Neural progenitor cell (in vitro differentiated cells): ENCODE results near the gene TRAF7. TPM values are rescaled to one million over a fixed set of nuclear protein-coding genes. Genes with fewer than 3 reads are reported as not detected.

ENCODE experiments used
- DNase-seq: peaks from one replicate; pipeline ENCODE4 v3.0.0-alpha.2; 2016; ENCODE audit warnings: low spot score
- H2AFZ ChIP-seq: fragments of 200-600 bp; sonication (generic); replicated peaks from 2 replicates; pipeline ENCODE4 v1.6.1; 2016; ENCODE audit warnings: antibody characterized with exemption
- H3F3A ChIP-seq: fragments of 200-600 bp; sonication (generic); 2 replicates; pipeline ENCODE4 v1.6.1; 2016; ENCODE audit warnings: antibody characterized with exemption, low read depth
- H3K27ac ChIP-seq: fragments of 200-600 bp; sonication (generic); 2 replicates; pipeline ENCODE4 v1.5.1; 2016; ENCODE audit warnings: mild to moderate bottlenecking
- H3K27me3 ChIP-seq: fragments of 200-600 bp; sonication (generic); 2 replicates; pipeline ENCODE4 v1.6.1; 2016; ENCODE audit warnings: mild to moderate bottlenecking, moderate library complexity
- H3K36me3 ChIP-seq: fragments of 200-600 bp; sonication (generic); 2 replicates; pipeline ENCODE4 v1.5.1; 2016
- H3K4me1 ChIP-seq: fragments of 200-600 bp; sonication (generic); 2 replicates; pipeline ENCODE4 v1.6.1; 2016; ENCODE audit warnings: mixed run types
- H3K4me2 ChIP-seq: fragments of 200-600 bp; sonication (generic); 2 replicates; pipeline ENCODE4 v1.6.1; 2016
- H3K4me3 ChIP-seq: fragments of 200-600 bp; sonication (generic); 2 replicates; pipeline ENCODE4 v1.5.1; 2016
- H3K79me2 ChIP-seq: fragments of 200-600 bp; sonication (generic); 2 replicates; pipeline ENCODE4 v1.6.1; 2016; ENCODE audit warnings: low read depth
- H3K9ac ChIP-seq: fragments of 200-600 bp; sonication (generic); 2 replicates; pipeline ENCODE4 v1.6.1; 2016
- H3K9me3 ChIP-seq: fragments of 200-600 bp; sonication (generic); 2 replicates; pipeline ENCODE4 v1.5.1; 2016; ENCODE audit warnings: low read depth
- H4K20me1 ChIP-seq: fragments of 200-600 bp; sonication (generic); 2 replicates; pipeline ENCODE4 v1.6.1; 2016; ENCODE audit warnings: low read depth
- H3K27ac Mint-ChIP-seq: 3 replicates; pipeline ENCODE4 v1.8.0; 2021; ENCODE audit warnings: mixed read lengths
- H3K27me3 Mint-ChIP-seq: 2 replicates; pipeline ENCODE4 v1.8.0; 2022; ENCODE audit warnings: low read depth, mild to moderate bottlenecking, inconsistent platforms, moderate library complexity, mixed read lengths; ENCODE audit not compliant: insufficient read depth
- H3K36me3 Mint-ChIP-seq: 3 replicates; pipeline ENCODE4 v1.8.0; 2021; ENCODE audit warnings: mixed read lengths
- H3K4me1 Mint-ChIP-seq: 3 replicates; pipeline ENCODE4 v1.8.0; 2021; ENCODE audit warnings: mixed read lengths
- H3K4me3 Mint-ChIP-seq: 3 replicates; pipeline ENCODE4 v1.8.0; 2021; ENCODE audit warnings: mild to moderate bottlenecking, moderate library complexity, mixed read lengths
- H3K9me3 Mint-ChIP-seq: 3 replicates; pipeline ENCODE4 v1.8.0; 2020; ENCODE audit warnings: mixed read lengths
- CTCF ChIP-seq: fragments of 200-600 bp; sonication (generic); IDR thresholded peaks from 2 replicates; pipeline ENCODE4 v1.5.1; 2017; ENCODE audit warnings: antibody characterized with exemption, mild to moderate bottlenecking
- EZH2 ChIP-seq: fragments of 200-600 bp; sonication (generic); IDR thresholded peaks from 2 replicates; pipeline ENCODE4 v1.6.1; 2017; ENCODE audit warnings: antibody characterized with exemption, mild to moderate bottlenecking, moderate library complexity
- EZH2phosphoT487 ChIP-seq: fragments of 200-600 bp; sonication (generic); IDR thresholded peaks from 2 replicates; pipeline ENCODE4 v1.6.1; 2017; ENCODE audit warnings: antibody characterized with exemption
- total RNA-seq: library from RNA; depleted of rRNA; stranded (reverse); fragments of >200 nt; gene quantifications from 2 replicates; pipeline ENCODE4 v1.2.3, GENCODE V29; 2015; ENCODE audit warnings: low replicate concordance

The TRAF7 gene
- total RNA-seq, 1 donor from 2014 or later = 24.1 TPM

GRCh38 chr16:2183671-2184070, 28.1 kb downstream of the TRAF7 start:
- Histone ChIP-seq H3F3A (no peaks in the 10 kb centered on the region), H3K27ac (no peak overlapping the region), H3K4me3 (no peak overlapping the region), H4K20me1 (no peaks in the 10 kb centered on the region), H3K4me1 (no peaks in the 10 kb centered on the region), H3K27me3 (no peaks in the 10 kb centered on the region), H3K36me3 (no peaks in the 10 kb centered on the region), H3K9me3 (no peaks in the 10 kb centered on the region), H2AFZ (no peak overlapping the region), H3K4me2 (no peak overlapping the region), H3K9ac (no peak overlapping the region), H3K79me2 (no peaks in the 10 kb centered on the region)
- Mint-ChIP-seq H3K9me3 (no peaks in the 10 kb centered on the region), H3K27ac (no peak overlapping the region), H3K4me3 (no peak overlapping the region), H3K4me1 (peaks cover 3% of the 10 kb centered on the region), H3K27me3 (peaks cover 9% of the 10 kb centered on the region), H3K36me3 (peaks cover 2% of the 10 kb centered on the region)
- no peak for DNase-seq
- TF ChIP-seq CTCF = no peak
- TF ChIP-seq EZH2phosphoT487 = no peak
- no peak for TF ChIP-seq EZH2

DNA sequence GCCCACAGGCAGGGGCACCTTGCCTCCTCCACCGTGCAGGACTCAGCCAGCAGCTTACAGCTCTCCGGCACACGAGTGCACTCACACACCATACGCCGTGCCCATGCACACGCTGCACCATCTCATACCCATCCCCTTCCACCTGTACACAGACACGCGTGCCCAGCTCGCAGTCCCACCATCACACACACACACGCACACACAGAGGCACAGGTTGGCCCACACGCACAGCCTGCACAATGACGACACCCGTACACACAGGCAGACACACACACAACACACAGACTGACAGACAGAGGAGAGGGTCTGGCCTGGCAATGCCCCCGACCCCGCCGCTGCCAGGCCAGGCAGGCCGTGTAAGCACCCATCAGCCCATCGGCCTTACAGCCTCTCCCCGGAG, 28.8 kb downstream of the TRAF7 start:
- TF ChIP-seq EZH2phosphoT487 = no peak
- no peak for TF ChIP-seq CTCF
- TF ChIP-seq EZH2 = no peak

GRCh38 chr16:2184962-2185361, 29.4 kb downstream of the TRAF7 start:
- no peaks in the 10 kb centered on the region for H3K4me1 ChIP-seq
- no peaks in the 10 kb centered on the region for H3F3A ChIP-seq
- no peak overlapping the region for H3K4me3 ChIP-seq
- Mint-ChIP-seq H3K36me3 (peaks cover 2% of the 10 kb centered on the region), H3K27ac (no peak overlapping the region), H3K4me3 (no peak overlapping the region), H3K9me3 (no peaks in the 10 kb centered on the region), H3K4me1 (peaks cover 3% of the 10 kb centered on the region), H3K27me3 (peaks cover 9% of the 10 kb centered on the region)
- H4K20me1 ChIP-seq = no peaks in the 10 kb centered on the region
- H3K79me2 ChIP-seq = no peaks in the 10 kb centered on the region
- H3K27me3 ChIP-seq = no peaks in the 10 kb centered on the region
- H3K36me3 ChIP-seq = no peaks in the 10 kb centered on the region
- no peak for DNase-seq
- H3K9me3 ChIP-seq = no peaks in the 10 kb centered on the region
- no peak overlapping the region for H3K27ac ChIP-seq
- no peak overlapping the region for H2AFZ ChIP-seq
- H3K4me2 ChIP-seq = no peak overlapping the region
- no peak overlapping the region for H3K9ac ChIP-seq
- TF ChIP-seq CTCF (no peak), EZH2phosphoT487 (no peak), EZH2 (no peak)

More for the DNA sequence above, 28.8 kb downstream of the TRAF7 start:
- H3K4me1 Mint-ChIP-seq = peaks cover 3% of the 10 kb centered on the region
- no peak overlapping the region for H3K4me3 Mint-ChIP-seq
- Histone ChIP-seq H3K27ac (no peak overlapping the region), H3K4me3 (no peak overlapping the region), H3K4me2 (no peak overlapping the region), H3K36me3 (no peaks in the 10 kb centered on the region), H3K9ac (no peak overlapping the region), H4K20me1 (no peaks in the 10 kb centered on the region), H3K4me1 (no peaks in the 10 kb centered on the region), H3K79me2 (no peaks in the 10 kb centered on the region), H3K9me3 (no peaks in the 10 kb centered on the region), H3F3A (no peaks in the 10 kb centered on the region), H2AFZ (no peak overlapping the region), H3K27me3 (no peaks in the 10 kb centered on the region)
- peaks cover 2% of the 10 kb centered on the region for H3K36me3 Mint-ChIP-seq
- H3K27ac Mint-ChIP-seq = no peak overlapping the region
- peaks cover 9% of the 10 kb centered on the region for H3K27me3 Mint-ChIP-seq
- DNase-seq = no peak
- no peaks in the 10 kb centered on the region for H3K9me3 Mint-ChIP-seq
